Esophagus squamous epithelium (tissue), 5 donors: ENCODE data around the gene TGFB1I1. TPM values are rescaled to one million over a fixed set of nuclear protein-coding genes. Genes with fewer than 3 reads are reported as not detected.

Experiments
- DNase-seq: peaks from one replicate; lab custom pipeline; 2025; lab: John Stamatoyannopoulos, UW
- H3K27ac ChIP-seq, 4 donors: fragments of 200-600 bp; sonication (generic); one replicate each; pipeline ENCODE4 v1.5.1; 2016 to 2019; ENCODE audit warnings: mild to moderate bottlenecking in 1 of 4
- H3K27me3 ChIP-seq, 4 donors: fragments of 200-600 bp; sonication (generic); 1 replicate in 3 of 4; 2 replicates in 1 of 4; pipeline versions ENCODE4 v1.5.1 to v1.6.0; 2017 to 2021; ENCODE audit warnings: antibody characterized with exemption in 1 of 4
- H3K36me3 ChIP-seq, 3 donors: fragments of 200-600 bp; sonication (generic); one replicate each; pipeline ENCODE4 v1.5.1; 2016 to 2019
- H3K4me1 ChIP-seq, 3 donors: fragments of 200-600 bp; sonication (generic); one replicate each; pipeline ENCODE4 v1.5.1; 2017 to 2019
- H3K4me3 ChIP-seq, 4 donors: fragments of 200-600 bp; sonication (generic); 1 replicate in 3 of 4; 2 replicates in 1 of 4; pipeline ENCODE4 v1.5.1; 2016 to 2019; ENCODE audit warnings: mild to moderate bottlenecking in 2 of 4, moderate library complexity in 1 of 4
- H3K9me3 ChIP-seq, 3 donors: fragments of 200-600 bp; sonication (generic); one replicate each; pipeline ENCODE4 v1.5.1; 2016 to 2019
- CTCF ChIP-seq, 6 experiments: fragments of 450-650 bp in 4 of 6; fragments of 200-600 bp in 2 of 6; sonication (generic) in 2 of 6; IDR thresholded peaks; one replicate each; pipeline ENCODE4 v1.5.1; 2016 to 2019; ENCODE audit warnings: antibody characterized with exemption in 6 of 6, mild to moderate bottlenecking in 4 of 6, moderate library complexity in 4 of 6
- POLR2A ChIP-seq, 4 donors: fragments of 450-650 bp; IDR thresholded peaks; one replicate each; pipeline ENCODE4 v1.6.1; 2017; ENCODE audit warnings: antibody characterized with exemption in 4 of 4, mild to moderate bottlenecking in 4 of 4, moderate library complexity in 3 of 4
- WGBS, 2 donors: methylation state at CpG; one replicate each; pipeline ENCODE4 v1.1.5; 2018; 5-methylcytosine and 5-hydroxymethylcytosine counted together
- intact Hi-C: fragments of 100-400 bp; cut with DNase I; formaldehyde crosslinking; loops from one replicate; pipeline ENCODE4 v1.15.0; 2022
- total RNA-seq, 4 donors: library from RNA; depleted of rRNA; stranded (reverse); fragments of >200 nt; gene quantifications; one replicate each; pipeline ENCODE4 v1.1.0, GENCODE V29; 2016
- donor health status: DM: yes; HTN: yes; CAD: no.

TGFB1I1 gene
- total RNA-seq, 4 donors from 2014 or later = 7.5 to 70.6 (median 11.1) TPM

- H3K36me3 ChIP-seq = no peaks in the 10 kb centered on the region
- H3K4me3 ChIP-seq = peak within 1 kb of the TSS in 3 of 4 donors; percentile 26 to 60 (median 45)
- peaks cover 0 to 24% (median 0%) of the 10 kb centered on the region in 3 donors for H3K4me1 ChIP-seq
- H3K9me3 ChIP-seq = peaks cover 0 to 4% (median 0%) of the 10 kb centered on the region in 3 donors
- intact Hi-C loops = no loop called here
- peaks cover 0 to 18% (median 0%) of the 10 kb centered on the region in 4 donors for H3K27me3 ChIP-seq
- no peak for DNase-seq
- TF ChIP-seq POLR2A (IDR thresholded peaks at IDR 0.05) (no peak), CTCF (IDR thresholded peaks at IDR 0.05) (no peak)
- 51% methylated on average over 2 of the region's 7 CpGs; no CpG with 5 or more reads in 1 of the 2 donors for WGBS, 2 donors
- H3K27ac ChIP-seq = no peak within 1 kb of the TSS
These were observed 43.7 kb upstream of the TGFB1I1 start, which contains the start of gene COX6A2 for GRCh38 chr16:31428279-31428597. COX6A2 (minus strand) TSS chr16:31428360; CDS start chr16:31428325, 35 bp downstream.

- H3K9me3 ChIP-seq = peaks cover 0 to 4% (median 0%) of the 10 kb centered on the region in 3 donors
- DNase-seq = no peak
- no peaks in the 10 kb centered on the region for H3K36me3 ChIP-seq
- no peak overlapping the region for H3K4me3 ChIP-seq
- no peak overlapping the region for H3K27ac ChIP-seq
- WGBS, 2 donors = 54% methylated on average over 7 of the region's 7 CpGs
- no peak for TF ChIP-seq POLR2A (IDR thresholded peaks at IDR 0.05)
- no peak for TF ChIP-seq CTCF (IDR thresholded peaks at IDR 0.05)
- H3K27me3 ChIP-seq = peaks cover 0 to 13% (median 0%) of the 10 kb centered on the region in 4 donors
- intact Hi-C loops = no loop called here
- peaks cover 0 to 24% (median 0%) of the 10 kb centered on the region in 3 donors for H3K4me1 ChIP-seq
These were observed 43.2 kb upstream of the TGFB1I1 start for GRCh38 chr16:31428638-31429247.

GRCh38 chr16:31429314-31429713 is 42.6 kb upstream of the TGFB1I1 start:
- no peak for DNase-seq
- peaks cover 0 to 4% (median 0%) of the 10 kb centered on the region in 3 donors for H3K9me3 ChIP-seq
- intact Hi-C loops = no loop called here
- no peak overlapping the region for H3K27ac ChIP-seq
- no peak overlapping the region for H3K4me3 ChIP-seq
- H3K4me1 ChIP-seq = peaks cover 0 to 24% (median 0%) of the 10 kb centered on the region in 3 donors
- H3K27me3 ChIP-seq = peaks cover 0 to 8% (median 0%) of the 10 kb centered on the region in 4 donors
- 13 to 19% methylated on average over 1 of the region's 1 CpG for WGBS, 2 donors
- TF ChIP-seq POLR2A (IDR thresholded peaks at IDR 0.05) = no peak
- TF ChIP-seq CTCF (IDR thresholded peaks at IDR 0.05) = no peak
- H3K36me3 ChIP-seq = no peaks in the 10 kb centered on the region

- TF ChIP-seq CTCF (IDR thresholded peaks at IDR 0.05) (no peak), POLR2A (IDR thresholded peaks at IDR 0.05) (no peak)
- WGBS, 2 donors = 40 to 89% methylated on average over 1 to 3 of the region's 3 CpGs
- Histone ChIP-seq H3K9me3 (peaks cover 0 to 4% (median 0%) of the 10 kb centered on the region in 3 donors), H3K27ac (no peak overlapping the region), H3K4me3 (no peak overlapping the region), H3K36me3 (no peaks in the 10 kb centered on the region), H3K27me3 (peaks cover 0 to 4% (median 0%) of the 10 kb centered on the region in 4 donors), H3K4me1 (peaks cover 0 to 24% (median 0%) of the 10 kb centered on the region in 3 donors)
- no peak for DNase-seq
- intact Hi-C loops = no loop called here
These were observed 42.2 kb upstream of the TGFB1I1 start for GRCh38 chr16:31429796-31430195.

GRCh38 chr16:31430380-31431052 is 41.4 kb upstream of the TGFB1I1 start:
- H3K4me1 ChIP-seq = peaks cover 0 to 28% (median 0%) of the 10 kb centered on the region in 3 donors
- TF ChIP-seq POLR2A (IDR thresholded peaks at IDR 0.05) (no peak), CTCF (IDR thresholded peaks at IDR 0.05) (no peak)
- peaks cover 0 to 4% (median 0%) of the 10 kb centered on the region in 4 donors for H3K27me3 ChIP-seq
- no peak for DNase-seq
- peaks cover 0 to 4% (median 0%) of the 10 kb centered on the region in 3 donors for H3K9me3 ChIP-seq
- H3K27ac ChIP-seq = no peak overlapping the region
- 31 to 37% methylated on average over 5 of the region's 5 CpGs for WGBS, 2 donors
- no peak overlapping the region for H3K4me3 ChIP-seq
- H3K36me3 ChIP-seq = no peaks in the 10 kb centered on the region
- intact Hi-C loops = no loop called here
